A172 (cell line): ENCODE results near the gene TCF12. TPM values are rescaled to one million over a fixed set of nuclear protein-coding genes. Genes with fewer than 3 reads are reported as not detected.
"Not testable (repeated sequence)": the region's sequence is repeated elsewhere in the genome, so short reads cannot be mapped to it uniquely, and the experiment has no call there.

Experiments used
- DNase-seq: peaks from one replicate; pipeline ENCODE4 v3.0.0-alpha.2; 2015; ENCODE audit warnings: low spot score
- total RNA-seq: library from RNA; depleted of rRNA; stranded (reverse); fragments of >200 nt; shearing (Covaris generic); gene quantifications from 2 replicates; pipeline ENCODE4 v1.2.3, GENCODE V29; 2014

The TCF12 gene
- total RNA-seq, 1 experiment from 2014 or later, result 133 TPM

DNA sequence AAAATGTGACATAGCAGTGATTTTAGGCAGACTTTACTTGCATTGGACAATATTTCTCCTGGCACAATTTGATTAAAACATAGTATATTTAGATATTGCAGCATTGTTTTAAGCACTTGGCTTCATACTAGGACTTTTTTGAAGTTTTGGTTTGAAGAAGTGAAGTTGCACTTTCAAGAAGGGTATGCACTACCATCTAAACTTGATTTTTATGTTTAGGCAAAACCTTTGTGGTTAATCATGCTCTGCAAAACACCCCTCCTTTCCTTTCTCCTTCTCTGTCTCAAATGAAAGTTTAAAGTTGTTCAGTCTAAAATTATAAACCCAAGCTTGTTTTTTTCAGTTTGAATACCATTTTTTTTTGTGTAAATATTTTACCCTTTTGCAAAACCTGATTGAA lies 173.8 kb downstream of the TCF12 start:
- DNase-seq, result no peak

GRCh38 chr15:57094321-57095257 lies 176.1 kb downstream of the TCF12 start:
- no peak for DNase-seq

DNA sequence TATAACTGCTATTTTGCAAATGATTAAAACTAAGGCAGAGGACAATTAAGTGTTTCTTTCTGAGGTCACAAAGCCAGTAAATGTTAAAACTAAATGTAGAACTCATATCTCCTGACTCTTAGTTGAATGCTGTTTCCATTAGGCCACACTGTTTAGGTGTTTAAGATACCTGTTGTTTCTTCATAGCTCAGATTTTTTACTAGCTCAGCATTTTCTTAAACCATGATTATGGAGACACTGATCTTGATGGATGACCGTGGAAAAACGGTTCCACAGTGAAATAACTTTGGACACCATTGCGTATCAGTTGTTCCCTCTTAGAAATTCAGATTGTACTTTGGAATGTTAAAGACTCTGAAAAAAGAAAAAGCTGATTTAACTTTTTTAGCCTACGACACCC lies 177.5 kb downstream of the TCF12 start:
- DNase-seq, result no peak

GRCh38 chr15:57097246-57097645 lies 178.8 kb downstream of the TCF12 start:
- no peak for DNase-seq

DNA sequence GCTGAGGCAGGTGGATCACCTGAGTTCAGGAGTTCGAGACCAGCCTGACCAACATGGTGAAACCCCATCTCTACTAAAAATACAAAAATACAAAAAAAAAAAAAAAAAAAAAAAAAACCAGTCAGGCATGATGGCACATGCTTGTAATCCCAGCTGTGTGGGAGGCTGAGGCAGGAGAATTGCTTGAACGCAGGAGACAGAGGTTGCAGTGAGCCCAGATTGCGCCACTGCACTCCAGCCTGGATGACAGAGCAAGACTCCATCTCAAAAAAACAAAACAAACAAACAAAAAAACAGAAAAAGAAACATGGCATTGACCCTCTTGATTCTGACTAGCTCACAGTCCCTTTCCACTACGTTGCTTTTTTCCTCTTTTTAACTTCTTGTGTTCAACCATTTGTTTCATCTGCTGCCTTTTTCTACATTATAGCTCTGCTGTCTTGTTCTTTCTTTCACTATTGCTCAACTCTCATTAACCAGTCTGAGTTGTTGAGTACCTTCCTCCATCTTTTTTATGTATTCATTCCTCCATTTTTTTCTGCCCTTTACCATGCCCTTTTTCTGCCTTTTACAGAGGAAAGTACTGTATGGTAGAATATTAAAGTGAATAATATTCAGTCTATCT lies 179.6 kb downstream of the TCF12 start:
- not testable (repeated sequence) for DNase-seq

DNA sequence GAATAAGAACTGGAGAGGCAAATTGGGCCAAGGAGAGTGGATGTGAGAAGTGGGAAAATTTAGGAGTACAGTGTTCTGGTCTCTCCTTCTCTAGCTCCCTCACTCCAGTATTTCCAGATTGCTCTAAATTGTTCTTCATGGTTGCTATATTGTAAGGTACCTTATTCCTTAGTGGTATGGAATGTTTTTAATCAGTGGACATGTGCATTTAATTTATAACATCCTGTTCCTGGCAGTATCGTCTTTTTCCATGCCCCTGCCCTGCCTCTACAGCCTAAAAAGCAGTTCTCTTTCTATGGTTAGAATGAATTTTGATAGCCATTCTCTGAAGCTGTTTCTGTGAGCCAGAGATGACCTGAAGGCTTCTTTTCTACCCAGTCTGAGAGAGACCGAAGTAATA lies 180.5 kb downstream of the TCF12 start:
- DNase-seq, result no peak

DNA sequence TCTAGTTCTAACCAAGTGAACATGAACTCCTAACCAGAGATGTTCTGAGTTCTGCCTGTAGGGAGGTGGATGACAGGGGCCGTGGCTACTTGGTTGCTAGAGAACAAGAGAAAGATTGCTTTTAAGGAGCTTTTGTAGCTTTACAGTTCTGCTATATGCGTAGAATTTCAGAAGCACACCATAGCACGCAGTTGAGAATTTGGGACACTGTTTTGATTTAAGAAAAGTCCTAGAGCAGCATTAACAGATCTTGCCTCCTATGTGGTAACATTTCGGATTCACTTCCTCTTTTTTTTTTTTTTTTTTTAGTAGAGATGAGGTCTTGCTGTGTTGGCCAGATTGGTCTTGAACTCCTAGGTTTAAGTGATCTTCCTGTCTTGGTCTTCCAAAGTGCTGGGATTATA lies 181.7 kb downstream of the TCF12 start:
- no peak for DNase-seq

- no peak for DNase-seq
These were observed 184.4 kb downstream of the TCF12 start for GRCh38 chr15:57102858-57103257.

GRCh38 chr15:57108296-57108695 lies 189.9 kb downstream of the TCF12 start:
- DNase-seq, result no peak

DNA sequence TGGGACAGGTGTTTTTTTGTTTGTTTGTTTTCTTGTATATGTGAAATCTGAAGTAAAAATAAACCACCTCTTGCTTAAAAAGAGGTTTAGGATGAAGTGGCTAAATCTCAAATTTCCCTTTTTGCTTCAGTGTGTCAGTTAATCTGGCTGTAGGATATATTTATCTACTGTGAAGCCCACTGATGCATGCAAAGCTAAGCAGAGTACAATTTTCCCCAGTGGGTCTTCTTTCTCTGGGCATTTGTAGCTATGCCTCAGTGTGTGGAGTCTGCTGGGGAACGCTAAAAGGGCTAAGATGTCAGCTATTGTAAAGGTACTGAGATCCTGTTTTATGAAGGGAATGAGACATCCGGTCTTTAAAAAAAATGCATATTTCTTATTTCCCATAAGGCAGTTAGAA lies 190.6 kb downstream of the TCF12 start:
- no peak for DNase-seq

DNA sequence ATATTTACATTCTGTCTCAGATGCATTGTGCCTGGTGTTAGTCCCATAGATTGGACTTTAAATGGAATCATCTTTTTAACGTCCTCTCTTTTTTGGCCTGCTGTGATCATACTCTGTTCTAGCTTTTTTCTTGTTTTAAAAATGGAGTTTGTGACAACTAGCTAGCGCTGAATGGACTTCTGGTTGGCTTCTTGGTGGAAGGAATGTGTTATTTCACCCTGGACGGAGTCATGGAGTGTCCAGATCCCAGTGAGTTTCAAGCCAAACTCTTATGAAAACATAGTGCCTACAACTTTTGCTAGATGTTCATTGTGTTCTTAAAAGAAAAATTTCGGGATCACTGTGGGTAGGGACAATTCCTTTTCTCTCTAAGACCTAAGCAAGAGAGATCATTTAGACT lies 192.6 kb downstream of the TCF12 start:
- no peak for DNase-seq

DNA sequence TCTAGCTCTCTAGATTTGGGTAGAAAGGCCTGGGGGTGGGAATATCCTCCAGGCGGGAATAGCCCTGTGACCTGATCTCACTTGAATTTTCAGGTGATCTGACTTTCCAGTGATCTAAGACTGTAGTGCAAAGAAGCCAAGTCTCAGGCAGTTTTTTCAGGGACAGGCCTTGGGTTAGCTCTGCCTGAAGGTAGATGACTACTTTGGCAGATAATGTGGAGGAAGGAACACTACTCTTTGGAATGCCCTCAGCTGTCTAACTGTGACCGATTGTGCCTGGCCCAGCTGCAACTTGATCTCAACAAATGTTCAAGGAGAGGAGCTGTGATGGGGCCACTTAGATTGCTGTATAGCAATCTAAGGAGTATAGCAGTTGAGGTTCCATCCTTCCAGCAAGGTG lies 193.7 kb downstream of the TCF12 start:
- DNase-seq, result no peak

DNA sequence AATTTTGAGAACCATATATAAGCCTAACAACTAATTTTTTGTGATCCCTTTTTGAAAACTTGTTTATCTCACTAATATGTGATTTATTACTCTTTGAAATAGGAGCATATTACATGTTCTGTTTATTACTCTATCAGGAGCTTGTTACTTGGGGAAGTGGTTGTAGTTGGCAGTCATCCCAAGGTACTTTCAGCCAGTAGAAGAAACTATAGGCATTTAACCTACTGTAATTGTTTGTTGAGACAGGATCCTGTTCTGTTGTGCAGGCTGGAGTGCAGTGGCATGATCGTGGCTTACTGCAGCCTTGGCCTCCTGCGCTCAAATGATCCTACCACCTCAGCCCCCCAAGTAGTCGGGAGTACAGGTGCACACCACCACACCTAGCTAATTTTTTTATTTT lies 195.6 kb downstream of the TCF12 start:
- no peak for DNase-seq

DNA sequence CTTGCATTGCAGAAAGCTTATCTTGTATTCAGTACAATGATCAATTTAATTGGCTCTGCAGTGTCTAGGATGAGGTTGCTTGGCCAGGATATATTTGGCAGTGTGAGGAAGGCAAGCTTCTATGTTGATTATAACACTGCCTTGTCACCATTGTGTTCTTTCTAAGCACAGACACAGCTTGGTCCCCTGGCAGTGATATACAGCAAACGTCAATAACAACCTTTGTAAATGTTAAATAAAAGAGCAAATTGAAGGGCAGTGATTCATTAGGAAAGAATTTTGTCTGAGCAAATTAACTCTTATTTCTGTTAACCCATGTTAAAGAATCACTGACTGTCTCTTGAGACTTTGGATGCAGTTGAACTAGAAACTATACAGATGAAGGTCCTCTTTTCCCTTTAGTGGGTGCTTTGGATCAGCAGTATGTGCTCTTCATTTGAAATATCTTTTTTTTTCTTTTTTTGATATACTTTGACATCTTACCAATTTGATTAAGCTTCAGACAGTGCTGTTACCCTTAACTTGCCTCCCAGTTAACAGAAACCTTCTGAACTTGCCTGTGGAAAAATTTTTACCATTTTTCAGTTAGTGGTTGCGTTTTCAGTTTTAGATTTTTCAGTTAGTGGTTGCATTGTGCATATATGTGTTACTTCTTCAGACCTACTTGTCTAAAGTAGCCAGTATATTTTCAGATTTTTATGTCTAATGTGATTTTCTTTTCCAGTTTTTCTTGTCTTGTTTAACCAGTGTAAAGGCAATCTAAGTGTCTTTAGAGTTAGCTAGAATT lies 199.8 kb downstream of the TCF12 start:
- peak; percentile 11 for DNase-seq

- DNase-seq, result no peak
These were observed 203.8 kb downstream of the TCF12 start for GRCh38 chr15:57122080-57122840.

DNA sequence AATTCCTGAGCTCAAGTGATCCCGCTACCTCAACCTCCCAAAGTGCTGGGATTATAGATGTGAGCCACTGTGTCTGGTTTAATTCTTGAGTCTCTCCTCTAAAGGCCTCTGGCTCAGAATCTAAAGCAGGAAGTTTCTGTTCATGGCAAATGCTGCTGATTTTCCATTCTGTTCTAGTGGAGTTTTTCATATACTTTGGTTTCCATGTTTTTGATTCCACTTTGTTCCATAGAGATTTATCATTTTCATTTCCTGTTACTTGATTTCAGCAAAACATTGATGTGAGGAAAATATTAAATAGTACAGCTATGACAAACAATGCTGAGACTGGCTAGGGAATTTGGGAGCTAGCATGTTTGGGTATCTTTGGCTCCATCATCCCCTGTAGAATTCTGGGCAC lies 205.6 kb downstream of the TCF12 start:
- no peak for DNase-seq

- DNase-seq, result no peak
These were observed 210.6 kb downstream of the TCF12 start for GRCh38 chr15:57129064-57129463.

- no peak for DNase-seq
These were observed 212.5 kb downstream of the TCF12 start for GRCh38 chr15:57130956-57131355.

GRCh38 chr15:57133127-57133968 lies 214.9 kb downstream of the TCF12 start:
- no peak for DNase-seq

GRCh38 chr15:57134071-57134605 lies 215.7 kb downstream of the TCF12 start:
- no peak for DNase-seq
